Fibroblast of skin of right biceps (primary cell): ENCODE measurements around the gene FGR.

Source experiments
- DNase-seq: peaks from one replicate; pipeline ENCODE4 v3.0.0-alpha.2; 2013

The FGR gene

DNA sequence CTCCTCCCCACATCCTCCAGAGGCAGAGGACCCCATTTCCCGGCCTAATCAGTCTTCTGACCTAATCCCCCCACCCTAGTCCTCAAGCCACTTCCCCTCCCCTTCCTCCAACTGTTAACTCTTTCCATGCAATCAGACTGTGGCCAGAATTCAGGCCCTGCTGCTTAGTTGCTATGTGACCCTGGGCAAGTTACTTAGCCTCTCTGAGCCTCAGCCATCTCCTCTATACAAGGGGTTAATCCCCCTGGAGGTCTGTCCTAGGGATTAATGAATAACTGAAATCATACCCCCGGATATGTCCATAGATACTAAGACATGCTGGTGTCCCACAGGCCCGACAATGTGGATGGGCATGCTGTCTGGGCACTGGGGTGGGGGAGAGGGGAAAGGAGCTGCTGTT, 49.3 kb downstream of the FGR start:
- no peak for DNase-seq

DNA sequence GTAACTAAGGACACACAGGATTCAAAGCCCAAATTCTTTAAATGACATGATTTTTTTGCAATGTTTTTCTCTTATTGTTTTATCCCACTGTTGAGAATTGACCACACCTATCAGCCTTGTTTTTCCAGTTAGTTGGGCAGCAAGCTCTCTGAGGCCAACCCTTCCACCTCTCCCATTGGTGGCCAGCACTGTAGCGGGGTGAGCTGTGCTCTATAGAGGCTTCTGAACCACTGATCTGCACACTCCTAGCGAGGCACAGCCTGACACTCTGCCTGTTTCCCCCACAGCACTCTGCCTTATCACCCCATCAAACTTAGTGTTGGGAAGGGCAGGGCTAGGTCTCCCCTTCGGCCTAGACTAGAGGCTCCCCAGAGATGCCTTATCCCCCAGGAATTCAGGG, 50.5 kb downstream of the FGR start:
- no peak for DNase-seq

DNA sequence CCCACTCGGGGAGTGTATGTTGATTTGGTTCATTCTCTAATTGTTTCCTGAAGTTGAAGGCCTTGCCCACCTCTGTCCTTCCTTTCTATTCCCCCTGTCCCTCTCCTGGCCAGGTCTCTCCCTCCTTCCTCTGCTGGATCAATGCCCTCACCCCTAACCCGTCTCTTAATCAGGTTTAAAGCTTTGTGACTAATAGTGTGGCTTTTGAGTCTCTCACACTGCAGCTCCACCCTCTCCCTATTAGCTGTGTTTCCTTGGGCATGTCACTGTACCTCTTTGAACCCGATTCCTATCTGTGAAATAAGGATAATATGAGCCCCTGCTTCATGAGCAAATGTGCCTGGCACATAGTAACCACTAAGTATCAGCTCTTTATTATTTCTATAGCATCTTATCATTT, 51.5 kb downstream of the FGR start:
- DNase-seq, result no peak

DNA sequence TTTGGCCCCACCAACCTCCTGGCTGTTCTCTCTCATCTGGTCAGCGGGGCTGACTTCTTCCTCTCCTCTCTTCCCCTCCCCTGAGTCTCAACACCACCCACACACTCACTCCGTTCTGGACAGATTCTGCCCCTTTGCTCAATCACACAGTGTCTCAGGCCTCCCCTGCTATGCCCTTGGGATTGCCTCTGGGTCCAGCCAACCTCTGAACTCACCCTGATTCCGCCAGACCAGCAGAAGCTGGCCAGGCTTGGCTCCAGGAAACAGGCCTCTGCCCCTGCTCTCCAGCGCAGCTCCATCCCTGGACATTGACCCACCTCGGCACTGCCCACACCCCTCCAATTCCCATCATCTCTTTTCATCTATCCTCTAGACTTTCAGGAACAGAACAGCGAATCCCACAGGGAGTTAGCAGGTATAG, 53.2 kb downstream of the FGR start:
- DNase-seq, result no peak

DNA sequence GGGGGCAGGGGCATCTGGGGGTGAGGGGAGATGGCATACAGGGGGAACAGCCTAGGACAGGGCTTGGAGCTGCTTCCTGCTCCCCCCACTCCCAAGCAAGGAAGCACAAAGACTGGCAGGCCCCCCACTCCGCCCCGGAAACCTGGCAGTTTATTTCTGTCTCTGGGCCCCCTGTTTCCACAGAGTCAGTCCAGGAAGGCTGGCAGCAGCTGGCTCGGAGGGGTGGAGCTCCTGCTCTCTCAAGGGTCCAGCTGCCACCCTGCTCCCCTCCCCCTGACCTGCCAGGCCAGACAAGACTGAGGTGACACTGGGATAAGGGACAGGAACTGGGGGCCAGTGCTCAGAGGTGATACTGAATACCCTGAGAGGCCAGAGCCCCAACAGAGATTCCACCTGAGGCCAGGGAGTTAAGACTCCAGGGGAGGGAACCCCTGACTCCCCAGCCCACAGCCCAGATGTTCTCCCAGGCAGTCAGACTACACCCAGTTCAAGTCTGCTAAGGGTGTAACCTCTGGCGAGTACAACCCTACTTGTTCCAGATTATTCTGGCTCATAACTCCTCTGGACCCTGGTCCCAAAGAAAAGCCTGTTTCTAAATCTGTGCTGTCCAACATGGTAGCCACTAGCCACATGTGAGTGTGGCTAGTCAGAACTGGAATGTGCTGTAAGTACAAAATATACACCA, 57.3 kb downstream of the FGR start:
- DNase-seq, result no peak

DNA sequence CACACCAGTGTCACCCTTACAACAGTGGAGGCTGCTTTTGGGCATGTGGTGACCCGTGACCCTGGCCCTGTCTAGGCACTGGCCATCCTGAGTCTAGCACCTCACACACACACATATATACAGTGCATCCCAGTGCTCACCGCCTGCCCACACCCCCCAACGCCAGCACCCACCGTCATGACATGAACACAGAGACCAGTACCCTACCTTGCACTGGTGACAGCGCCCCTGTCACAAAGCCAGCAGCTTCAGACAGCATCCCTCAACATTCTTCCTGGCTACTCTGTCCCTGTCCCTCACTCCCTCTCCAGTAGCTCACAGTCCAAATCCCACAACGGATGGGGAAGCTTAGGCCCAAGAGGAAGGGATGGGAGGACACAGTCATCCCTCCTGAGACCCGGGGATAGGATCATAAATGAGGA, 58.2 kb downstream of the FGR start:
- DNase-seq, result no peak

DNA sequence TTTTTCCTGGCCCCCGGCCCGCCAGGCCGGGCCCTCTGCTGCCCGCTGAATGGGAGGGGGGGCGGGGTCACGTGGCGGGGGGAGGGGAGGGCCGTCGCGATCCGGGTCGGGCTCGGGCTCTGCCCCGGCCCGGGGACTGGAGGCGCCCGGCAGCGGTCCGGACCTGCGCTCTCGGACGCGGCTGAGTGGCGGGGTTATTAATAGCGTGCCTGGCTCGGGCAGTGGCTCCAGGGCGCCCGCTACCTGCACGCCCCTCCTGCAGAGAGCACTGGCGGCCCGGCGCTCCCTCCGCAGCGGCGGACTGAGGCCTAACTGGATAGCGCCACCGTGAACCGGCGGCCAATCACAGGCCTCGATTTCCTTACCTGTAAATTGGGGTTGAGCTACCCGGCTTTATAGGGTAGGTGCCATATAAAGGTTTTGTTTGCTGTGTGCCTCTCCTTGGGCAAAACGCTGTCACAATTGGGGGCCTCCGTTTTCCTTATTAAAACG, 59.1 kb downstream of the FGR start:
- peak; percentile 44 for DNase-seq

DNA sequence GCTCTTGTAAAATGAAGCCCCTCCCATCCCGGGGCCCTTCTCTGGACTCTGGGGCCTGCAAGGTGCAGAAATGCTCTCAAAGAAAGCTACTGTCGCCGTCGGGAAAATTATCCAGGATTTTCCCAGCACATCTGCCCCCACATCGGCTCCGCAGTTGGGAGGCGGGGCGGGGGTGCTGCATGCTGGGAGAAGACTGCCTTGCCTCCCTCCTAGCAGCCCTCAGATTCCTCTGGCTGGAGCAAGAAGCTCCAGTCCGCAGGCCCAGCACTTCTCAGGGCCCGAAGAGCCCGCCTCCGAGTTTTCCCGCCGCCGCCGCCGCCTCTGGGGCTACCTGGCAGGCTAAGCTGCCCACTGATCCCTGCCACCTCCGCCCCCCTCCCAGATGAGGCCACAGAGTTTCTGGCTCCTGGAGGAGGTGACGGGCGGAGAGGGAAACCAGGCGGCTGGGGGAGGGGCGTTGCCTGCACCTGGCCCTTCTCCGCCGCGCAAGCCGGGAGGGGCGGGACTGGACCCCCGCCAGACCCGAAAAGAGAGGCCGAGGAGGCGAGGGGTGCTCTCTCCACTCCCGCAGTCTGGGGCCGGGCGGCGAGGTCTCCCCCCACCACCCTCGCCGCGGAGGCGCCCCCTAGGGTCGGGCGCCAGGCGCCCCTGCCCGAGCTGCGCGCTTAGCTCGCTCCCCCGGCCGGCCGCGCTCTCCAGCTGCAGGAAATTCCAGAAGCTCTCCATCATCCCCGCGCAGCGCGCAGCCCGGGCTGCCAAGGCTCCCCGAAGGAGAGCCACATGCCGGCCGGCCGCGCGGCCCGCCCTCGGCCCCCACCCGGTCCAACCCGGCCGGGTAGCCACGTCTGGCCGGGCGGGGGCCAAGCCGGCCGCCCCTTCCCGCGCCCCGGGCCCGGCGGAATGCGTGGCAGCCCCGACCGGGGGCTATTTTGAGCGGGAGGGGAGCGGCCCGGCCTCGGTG, 59.8 kb downstream of the FGR start:
- peak; percentile 89 for DNase-seq

DNA sequence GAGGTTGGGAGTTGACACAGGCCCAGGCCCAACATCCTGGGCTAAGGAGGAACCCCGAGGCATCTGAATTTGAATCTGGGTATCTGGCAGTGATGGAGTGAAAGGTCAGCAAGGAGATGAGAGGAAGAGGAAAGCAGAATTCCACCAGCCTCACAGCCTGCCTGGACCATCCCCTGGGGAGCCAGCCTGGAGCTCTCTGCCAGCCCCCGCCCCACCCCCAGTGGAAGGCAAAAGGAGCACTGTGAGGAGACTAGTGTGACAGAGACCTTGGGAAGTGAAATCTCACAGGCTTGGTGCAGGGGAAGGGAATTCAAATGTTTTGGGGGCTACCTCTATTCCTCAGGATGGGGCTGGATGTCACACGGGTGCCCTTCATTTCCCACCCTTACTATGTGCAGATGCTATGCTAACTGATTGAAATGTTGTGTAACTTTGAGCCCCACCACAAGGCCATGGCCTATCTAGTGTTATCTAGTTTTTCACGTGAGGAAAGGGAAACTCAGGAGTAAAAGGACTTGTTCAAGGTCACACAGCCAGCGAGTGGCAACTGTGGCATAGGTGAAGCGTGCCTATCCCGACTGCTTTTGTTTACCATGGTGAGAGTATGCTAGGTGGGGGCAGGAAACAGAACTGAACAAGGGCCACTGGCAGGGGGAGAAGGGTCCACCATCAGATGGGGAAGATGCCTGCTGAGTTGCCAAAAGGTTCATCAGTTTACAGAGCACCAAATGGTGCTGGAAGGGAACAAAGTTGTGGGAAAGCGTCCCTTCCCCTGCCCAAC, 60.8 kb downstream of the FGR start:
- DNase-seq, result no peak

DNA sequence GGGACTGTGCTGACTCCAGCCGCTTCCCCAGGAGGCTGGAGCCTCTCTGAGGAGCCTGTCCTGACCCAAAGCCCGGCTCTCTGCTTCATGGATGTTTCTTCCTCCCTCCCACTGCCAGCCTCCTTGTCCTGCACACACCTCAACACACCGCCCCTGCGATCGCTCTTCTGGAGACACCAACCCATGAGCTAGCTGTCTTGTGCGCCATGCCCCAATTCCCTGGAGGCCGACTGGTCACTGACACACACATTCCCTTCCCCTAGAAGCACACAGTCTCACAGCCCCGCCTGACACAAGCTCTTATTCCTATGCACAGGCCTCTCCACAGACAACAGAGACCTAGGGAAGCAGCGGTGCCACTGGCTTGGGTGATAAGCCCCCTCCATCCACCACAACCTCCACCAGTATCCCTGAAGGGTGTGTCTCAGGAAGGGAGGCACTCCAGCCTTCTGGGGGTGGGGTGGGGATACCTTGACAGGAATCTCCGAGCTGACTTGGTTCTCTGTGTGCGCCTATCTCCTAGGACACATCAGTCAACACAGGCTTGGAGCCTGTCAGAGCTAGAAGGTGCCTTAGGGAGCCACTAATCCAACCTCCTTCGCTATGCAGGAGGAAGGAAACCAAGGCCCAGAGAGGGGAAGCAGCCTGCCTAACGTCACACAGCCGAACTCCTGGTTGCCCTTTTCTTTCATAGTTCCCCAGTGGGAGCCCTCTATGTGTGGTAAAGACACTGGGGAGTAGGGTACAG, 62.1 kb downstream of the FGR start:
- DNase-seq, result peak; percentile 70

DNA sequence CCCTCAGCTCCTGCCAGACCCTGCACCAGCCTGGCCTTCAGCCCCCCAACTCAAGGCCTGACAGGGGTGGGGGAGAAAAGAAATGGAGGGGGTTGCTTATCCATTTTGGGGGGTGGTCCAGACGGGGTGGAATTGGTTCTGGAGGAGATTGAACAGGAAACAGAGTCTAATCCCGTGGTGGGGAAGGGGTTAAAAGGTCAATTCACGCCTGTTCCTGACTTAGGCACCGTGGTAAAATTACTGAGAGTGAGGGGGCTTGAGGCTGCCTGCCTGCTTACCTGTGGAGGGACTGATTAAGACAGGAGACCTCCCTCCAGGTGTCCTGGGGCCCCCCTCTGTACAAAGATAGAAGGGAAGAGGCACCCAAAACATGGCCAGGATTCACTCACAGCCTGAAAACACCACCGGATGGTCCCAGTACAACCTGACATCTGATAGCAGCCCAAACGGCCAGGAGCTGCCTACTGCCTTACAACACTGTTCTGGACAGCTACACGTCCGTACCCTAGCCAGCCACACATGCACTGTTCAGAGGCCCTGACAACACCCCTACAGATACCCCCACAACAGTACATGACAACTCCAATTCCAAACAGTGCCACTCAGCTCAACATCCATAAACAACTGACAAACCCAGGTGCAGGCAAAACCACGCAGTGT, 62.8 kb downstream of the FGR start:
- DNase-seq, result no peak

DNA sequence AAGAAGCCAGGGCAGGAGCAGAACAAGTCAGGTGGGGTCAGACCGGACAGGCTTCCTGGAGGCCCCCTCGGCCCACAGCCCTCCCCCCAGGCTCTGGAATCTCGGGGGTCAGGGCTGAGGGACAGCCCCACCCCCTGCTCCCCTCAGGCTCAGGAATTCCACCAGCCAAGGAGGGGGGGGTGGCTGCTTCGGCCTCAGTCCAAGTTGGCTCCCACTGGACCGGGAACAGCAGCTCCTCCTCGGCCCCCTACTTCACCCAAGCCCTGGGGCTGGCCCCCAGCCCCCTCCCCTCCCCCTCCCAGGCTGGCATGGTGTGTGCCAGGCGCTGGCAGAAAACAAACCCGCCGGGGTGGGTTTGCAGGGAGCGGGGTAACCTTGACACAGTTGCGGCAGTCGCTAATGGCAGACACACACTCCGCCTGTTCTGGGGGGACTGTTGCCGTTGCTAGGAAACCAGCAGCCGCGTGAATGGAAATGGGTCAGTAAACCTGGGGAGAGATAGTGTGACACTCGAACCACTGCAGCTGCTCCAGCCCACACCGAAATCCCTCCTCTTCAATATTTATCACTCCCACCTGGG, 63.5 kb downstream of the FGR start:
- no peak for DNase-seq

DNA sequence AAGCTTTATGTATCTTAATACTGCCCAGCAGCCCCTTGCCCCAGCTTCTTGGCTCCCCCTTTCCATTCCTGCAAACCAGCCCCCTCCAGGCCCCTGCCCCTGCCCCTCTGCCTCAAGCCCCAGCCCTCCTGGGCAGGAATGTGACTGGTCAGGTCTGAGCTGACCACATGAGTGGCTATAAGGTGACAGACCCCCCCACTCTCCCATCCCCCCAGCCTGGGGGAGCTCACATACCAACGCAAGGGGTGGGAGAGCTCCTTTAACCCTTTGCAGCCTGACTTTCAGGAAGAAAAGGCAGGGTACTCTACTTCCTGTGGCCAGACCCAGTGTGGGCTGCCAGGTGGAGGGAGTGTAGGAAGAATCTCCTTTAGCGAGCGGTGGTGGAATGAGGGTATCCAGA, 64.2 kb downstream of the FGR start:
- DNase-seq, result no peak

DNA sequence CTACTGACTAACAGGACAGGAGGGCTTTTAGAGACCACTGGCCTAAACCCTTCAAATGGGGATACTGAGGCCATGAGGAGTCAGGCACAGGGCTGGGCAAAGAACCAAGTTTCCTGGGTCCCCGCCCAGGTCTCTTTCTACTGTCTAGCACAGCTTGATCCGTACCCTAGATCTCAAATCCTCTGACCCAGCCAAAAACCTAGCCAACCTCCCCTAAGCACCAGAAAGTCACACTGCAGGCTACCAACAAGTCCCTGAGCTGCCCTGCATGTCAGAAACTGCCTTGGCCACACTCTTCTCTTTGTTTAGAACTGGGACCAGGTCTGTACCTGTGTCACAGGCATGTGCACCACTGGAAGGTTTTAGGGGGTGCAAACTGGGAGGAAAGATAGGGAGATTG, 64.6 kb downstream of the FGR start:
- DNase-seq, result no peak

DNA sequence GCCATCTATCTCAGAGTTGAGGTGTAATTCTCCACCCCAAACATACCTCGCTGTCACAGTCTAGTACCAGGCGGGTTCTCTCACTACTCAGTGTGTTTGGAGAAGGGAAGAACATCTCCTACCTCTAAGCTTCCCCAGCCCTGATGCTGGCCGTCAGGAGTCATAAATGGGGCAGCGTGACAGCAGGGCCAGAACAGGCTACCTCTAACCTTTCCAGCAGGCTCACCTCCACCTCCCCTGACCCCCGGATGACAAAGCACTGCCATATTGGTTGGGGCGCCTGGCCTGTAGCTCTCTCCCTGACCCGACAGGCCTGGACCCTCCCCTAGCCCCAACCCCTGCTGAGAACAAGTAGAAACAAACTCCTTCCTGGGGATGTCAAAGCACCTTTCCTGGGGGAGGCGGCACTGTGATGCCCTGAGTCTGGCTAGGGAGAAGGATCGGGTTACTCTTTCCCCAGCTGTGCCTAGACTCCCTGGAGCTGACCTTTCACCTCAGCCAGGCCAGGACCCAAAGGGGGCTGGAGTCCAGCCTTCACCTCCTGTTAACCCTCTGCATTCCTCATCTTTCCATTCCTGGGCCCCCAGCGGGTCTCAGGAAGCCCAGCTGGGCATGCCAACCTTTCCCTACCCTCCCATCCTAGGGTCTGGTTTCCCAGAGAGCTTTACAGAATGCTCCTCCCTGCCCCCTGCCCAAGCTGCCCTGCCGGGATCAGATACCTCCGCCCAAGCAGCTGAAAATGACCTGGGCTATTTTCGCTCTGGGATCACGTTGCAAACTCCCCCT, 65.3 kb downstream of the FGR start:
- no peak for DNase-seq

DNA sequence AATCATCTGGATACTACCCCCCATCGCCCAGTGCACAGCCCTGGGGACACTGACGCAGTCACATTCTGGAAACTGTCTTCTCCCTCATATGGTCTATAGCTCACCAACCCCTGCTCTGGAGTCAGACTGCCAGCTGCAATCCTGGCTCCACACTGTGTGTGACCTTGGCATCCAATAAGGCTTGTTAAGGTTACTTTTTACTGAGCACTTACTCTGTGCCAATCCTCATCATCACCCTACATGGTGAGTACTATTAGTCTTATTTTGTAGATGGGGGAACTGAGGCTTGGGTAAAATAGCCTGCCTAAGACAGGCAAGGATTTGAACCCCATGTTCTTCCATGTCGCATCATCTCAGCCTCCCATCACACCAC, 65.9 kb downstream of the FGR start:
- DNase-seq, result no peak

DNA sequence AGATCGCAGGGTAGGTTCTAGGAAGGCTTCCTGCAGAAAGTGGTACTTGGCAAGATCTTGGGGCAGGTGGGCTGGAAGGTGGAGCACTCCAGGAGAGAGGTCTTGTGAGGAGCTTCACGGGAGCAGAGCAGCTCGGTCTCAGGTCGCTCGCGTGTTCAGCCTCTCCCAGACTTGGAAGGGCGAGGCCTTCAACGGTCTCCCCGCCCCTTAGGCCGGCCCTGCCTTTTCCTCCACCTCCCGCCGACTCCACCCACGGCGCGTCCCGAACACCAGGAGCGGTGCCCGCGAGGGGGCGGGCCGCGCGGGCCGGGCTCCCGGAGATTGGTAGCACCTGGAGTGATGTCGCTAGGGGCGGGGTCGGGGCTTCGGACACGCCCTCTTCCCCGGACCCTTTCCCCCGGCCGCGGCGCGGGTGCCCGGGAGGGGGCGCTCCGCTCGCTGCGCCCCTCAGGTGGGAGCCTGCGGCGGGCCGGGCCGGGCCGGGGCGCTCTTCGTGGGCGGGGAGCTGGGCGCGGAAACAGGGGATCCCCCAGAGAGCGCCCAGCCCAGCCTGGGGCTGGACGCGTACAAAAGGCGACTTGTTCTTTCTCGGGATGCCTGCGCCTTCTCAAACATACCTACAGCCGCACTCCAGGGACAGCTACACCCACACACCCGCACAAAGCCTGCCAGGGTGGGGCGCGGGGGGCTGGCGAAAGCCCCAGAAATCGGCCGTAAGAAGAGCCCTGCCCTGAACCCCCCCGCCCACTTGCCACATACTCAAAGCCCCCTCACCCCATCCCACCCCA, 66.5 kb downstream of the FGR start:
- peak; percentile 92 for DNase-seq

DNA sequence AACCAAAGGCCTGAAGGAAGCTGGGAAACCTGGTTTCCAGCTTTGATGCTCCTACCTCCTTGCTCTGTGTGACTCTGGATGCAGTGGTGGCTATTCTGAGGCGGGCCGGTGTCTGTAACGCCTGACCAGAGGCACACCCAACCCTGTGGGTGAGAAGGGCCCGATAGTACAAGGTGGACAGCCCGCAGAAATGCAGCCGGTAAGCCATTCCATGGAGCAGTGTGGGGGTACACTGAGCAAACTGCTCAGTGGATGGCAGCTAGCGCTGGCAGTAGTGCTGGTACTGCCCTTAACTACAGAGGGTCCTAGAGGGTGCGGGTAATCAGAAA, 67.0 kb downstream of the FGR start:
- no peak for DNase-seq

DNA sequence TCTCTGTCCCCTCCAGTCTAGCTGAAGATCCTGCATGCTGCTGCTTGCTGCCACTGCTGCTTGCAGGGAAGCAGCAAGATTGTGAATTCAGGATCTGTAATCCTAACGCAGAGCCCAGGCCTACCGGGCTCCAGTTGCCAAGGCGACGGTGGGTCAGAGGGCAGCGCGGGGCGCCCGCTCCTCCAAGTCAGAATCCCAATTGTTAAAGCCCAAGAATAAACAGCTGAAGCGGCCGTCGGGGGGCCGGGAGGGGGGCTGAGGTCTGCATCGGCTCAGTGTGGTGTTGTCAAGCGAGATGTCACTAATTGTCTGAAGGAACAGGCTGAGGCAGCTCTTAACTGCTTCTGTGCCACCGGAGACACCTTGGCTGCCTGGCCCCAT, 67.8 kb downstream of the FGR start:
- no peak for DNase-seq

DNA sequence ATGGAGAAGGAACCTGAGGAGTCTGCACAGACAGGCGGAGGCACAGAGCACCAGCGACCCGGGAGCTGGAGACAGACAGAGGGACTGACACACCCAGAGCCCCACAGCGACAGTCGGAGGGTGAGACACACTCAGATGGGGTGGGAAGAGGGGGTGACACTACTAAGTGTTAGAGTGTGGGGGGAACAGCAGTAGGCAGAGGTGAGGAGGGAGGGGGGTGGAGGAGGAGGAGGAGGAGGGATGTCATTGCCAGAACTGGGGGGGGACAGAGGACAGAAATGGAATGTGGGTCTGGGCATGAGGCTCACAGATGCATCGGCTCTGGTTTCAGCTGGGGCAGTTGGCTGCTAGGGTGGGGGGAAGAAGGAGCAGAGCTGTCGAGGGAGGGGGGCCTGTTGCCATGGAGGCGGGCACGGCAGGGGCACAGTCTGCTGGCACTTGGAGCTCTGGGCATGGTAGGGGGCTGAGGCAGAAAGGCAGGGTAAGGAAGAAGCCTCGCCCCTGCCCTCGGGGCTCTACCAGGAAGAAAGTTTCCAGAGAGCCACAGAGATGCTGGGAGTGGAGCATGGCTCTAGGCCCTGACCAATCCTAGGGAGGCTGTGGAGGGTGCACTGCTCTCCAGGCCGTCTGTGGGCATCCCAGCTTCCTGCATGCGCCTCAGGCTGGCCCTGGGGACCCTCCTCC, 68.4 kb downstream of the FGR start:
- DNase-seq, result peak; percentile 38
